ENCODE data around the gene KREMEN1.

GRCh38 chr22:29130476-29130875 lies 57.6 kb downstream of the KREMEN1 start:
- no peak for TF ChIP-seq CTCF (IDR thresholded peaks at IDR 0.05)
- no peak for TF ChIP-seq POLR2A (IDR thresholded peaks at IDR 0.05)
